Measurements from ENCODE around the gene KCNG1.

DNA sequence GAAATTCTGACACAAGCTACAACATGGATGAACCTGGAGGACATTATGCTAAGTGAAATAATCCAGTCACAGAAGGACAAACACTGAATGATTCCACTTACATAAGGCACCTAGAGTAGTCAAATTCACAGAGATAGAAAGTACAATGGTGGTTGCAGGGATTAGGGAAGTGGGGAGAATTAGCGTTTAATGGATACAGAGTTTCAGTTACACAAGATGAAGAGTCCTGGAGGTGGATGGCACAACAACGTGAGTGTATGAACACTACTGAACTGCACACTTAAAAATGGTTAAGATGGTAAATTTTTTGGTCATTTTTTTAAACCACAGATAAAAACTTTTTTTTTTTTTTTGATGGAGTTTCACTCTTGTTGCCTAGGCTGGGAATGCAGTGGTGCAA lies 39.6 kb downstream of the KCNG1 start:
- TF ChIP-seq GATA2 (IDR thresholded peaks at IDR 0.05; ENCODE audit: low read depth, low read length) (no peak), GATA3 (IDR thresholded peaks at IDR 0.05; ENCODE audit: low read depth, low read length) (no peak)
